Eye (tissue), 1 donor: ENCODE measurements around the gene SPINK6.

ENCODE experiments used
- DNase-seq: peaks from one replicate; pipeline ENCODE4 v3.0.0-alpha.2; 2015

Gene SPINK6

GRCh38 chr5:148224117-148224742, 21.4 kb downstream of the SPINK6 start:
- DNase-seq, result no peak

- DNase-seq, result no peak
Observed at GRCh38 chr5:148228392-148228984, 25.6 kb downstream of the SPINK6 start.

- no peak for DNase-seq
Observed at GRCh38 chr5:148229840-148230239, 27.0 kb downstream of the SPINK6 start.

DNA sequence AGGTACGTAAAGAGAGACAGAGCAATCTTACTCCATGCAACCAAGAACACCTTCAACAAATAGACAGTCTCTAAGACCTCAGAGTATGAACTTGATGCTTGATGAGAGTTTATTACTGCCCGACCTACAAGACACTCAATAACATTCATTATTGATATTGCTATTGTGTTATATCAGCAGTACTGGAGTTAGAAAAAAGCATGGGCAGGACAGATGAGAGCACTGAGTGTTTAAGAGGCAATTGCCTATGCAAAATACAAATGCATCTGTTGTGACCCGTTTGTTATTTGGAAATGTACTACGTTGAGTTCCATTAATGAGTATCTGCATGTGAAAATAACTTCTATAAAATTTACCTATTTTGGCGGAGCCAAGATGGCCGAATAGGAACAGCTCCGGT, 27.4 kb downstream of the SPINK6 start:
- DNase-seq, result no peak

- DNase-seq, result no peak
Observed at GRCh38 chr5:148237785-148238417, 35.1 kb downstream of the SPINK6 start.

DNA sequence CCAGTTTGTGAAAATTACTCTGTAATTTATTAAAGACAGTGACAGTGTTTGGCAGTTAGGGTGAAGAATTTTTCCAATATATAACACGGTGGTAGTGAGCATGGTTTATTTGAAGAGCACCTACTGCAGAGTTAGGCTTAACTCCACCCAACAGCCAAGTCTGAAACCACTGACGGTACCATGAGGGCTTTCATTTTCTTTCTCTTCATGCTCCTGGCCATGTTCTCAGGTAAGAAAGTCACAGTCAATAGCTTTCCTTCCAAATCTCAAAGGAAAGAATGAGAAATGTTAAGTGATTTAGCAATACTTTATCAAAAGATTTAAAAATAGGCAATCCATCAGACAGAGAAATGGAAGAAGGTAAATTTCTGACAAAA, 35.6 kb downstream of the SPINK6 start, which contains the start of gene MARCOL:
TSS of gene MARCOL (plus strand) at position 108 of the 377 bp plus-strand sequence. CDS start at position 181, 73 bp downstream.
- DNase-seq, result no peak

GRCh38 chr5:148248894-148249293, 46.1 kb downstream of the SPINK6 start:
- DNase-seq, result no peak

DNA sequence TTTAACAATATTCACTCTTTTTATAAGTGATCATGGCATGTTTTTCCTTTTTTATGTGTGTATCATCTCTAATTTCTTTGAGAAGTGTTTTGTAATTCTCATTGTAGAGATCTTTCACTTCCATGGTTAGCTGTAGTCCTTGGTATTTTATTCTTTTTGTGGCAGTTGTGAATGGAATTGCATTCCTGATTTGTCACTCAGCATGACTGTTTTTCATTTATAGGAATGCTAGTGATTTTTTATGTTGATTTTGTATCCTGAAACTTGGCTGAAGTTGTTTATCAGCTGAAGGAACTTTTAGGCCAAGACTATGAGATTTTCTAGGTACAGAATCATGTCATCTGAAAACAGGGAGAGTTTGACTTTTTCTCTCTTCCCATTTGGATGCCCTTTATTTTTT, 52.6 kb downstream of the SPINK6 start:
- no peak for DNase-seq

DNA sequence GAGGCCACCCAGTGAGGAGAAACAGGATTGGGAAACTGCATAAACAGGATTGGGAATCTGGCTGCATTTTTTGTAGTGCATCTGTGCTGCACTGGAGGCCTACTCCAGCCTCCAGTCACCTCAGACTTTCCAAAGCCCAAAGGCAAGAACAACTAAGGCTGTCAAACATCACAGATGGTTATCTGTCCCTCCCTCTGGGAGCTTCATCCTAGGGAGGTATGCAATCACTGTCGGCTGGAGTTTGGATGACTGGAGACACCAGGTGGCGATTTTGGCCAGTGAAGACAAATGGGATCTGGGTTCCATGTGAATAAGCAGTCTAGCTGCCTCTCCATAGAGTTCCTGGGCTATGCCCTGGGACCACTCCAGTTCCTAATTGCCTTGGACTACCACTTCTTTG, 56.4 kb downstream of the SPINK6 start:
- DNase-seq, result no peak

DNA sequence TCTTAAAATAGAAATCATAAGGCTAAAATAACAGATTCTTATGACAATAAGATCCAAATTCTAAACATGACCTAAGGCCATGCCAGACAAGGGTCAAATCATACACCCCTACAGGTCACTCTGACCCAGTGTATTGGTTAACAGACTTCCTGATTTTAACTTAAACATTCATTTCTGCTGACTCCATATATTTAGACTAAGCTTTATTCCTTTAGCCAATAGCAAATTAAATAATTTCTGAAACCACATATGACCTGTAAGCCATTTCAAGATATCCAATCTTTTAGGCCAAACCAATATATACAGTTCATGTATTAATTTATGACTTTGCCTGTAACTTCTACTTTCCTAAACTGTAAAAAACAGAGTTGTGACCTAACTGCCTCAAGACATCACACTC, 58.4 kb downstream of the SPINK6 start:
- DNase-seq, result no peak
